Suprapubic skin (tissue), 4 donors: ENCODE measurements around the gene NLN. TPM values are rescaled to one million over a fixed set of nuclear protein-coding genes. Genes with fewer than 3 reads are reported as not detected.

Source experiments
- DNase-seq, 2 donors: peaks; one replicate each; pipeline ENCODE4 v3.0.0-alpha.2; 2019; ENCODE audit warnings: low spot score in 2 of 2
- H3K27ac ChIP-seq: fragments of 200-600 bp; sonication (generic); one replicate; pipeline ENCODE4 v1.5.1; 2019
- H3K27me3 ChIP-seq: fragments of 200-600 bp; sonication (generic); one replicate; pipeline ENCODE4 v1.5.1; 2019
- H3K36me3 ChIP-seq: fragments of 200-600 bp; sonication (generic); one replicate; pipeline ENCODE4 v1.5.1; 2019
- H3K4me1 ChIP-seq: fragments of 200-600 bp; sonication (generic); one replicate; pipeline ENCODE4 v1.5.1; 2019
- H3K4me3 ChIP-seq: fragments of 200-600 bp; sonication (generic); one replicate; pipeline ENCODE4 v1.5.1; 2019; ENCODE audit warnings: mild to moderate bottlenecking
- H3K9me3 ChIP-seq: fragments of 200-600 bp; sonication (generic); one replicate; pipeline ENCODE4 v1.5.1; 2019
- EP300 ChIP-seq: sonication (generic); formaldehyde crosslinking; IDR thresholded peaks from one replicate; pipeline ENCODE4 v1.6.1; 2017; ENCODE audit warnings: antibody characterized with exemption
- POLR2A ChIP-seq, 2 donors: fragments of 450-650 bp; IDR thresholded peaks; one replicate each; pipeline ENCODE4 v1.6.1; 2017; ENCODE audit warnings: antibody characterized with exemption in 2 of 2, mild to moderate bottlenecking in 2 of 2, moderate library complexity in 2 of 2
- POLR2AphosphoS5 ChIP-seq, 3 donors: sonication (generic); formaldehyde crosslinking; IDR thresholded peaks; one replicate each; pipeline ENCODE4 v1.6.1; 2017; ENCODE audit warnings: antibody characterized with exemption in 3 of 3
- WGBS: methylation state at CpG from one replicate; pipeline ENCODE4 v1.1.5; 2018; 5-methylcytosine and 5-hydroxymethylcytosine counted together
- total RNA-seq, 4 donors: library from RNA; depleted of rRNA; stranded (reverse); fragments of >200 nt; gene quantifications; one replicate each; pipeline ENCODE4 v1.1.0, GENCODE V29; 2016
- TF ChIP-seq, protein P1 (sequence below), 2 donors: fragments of 200-600 bp in 1 of 2; fragments of 450-650 bp in 1 of 2; sonication (generic) in 1 of 2; IDR thresholded peaks; one replicate each; pipeline ENCODE4 v1.5.1; 2016 to 2019; ENCODE audit warnings: antibody characterized with exemption in 2 of 2, mild to moderate bottlenecking in 1 of 2, moderate library complexity in 1 of 2

NLN gene
- total RNA-seq, 4 donors from 2014 or later: 6.4 to 17.9 (median 14.0) TPM

DNA sequence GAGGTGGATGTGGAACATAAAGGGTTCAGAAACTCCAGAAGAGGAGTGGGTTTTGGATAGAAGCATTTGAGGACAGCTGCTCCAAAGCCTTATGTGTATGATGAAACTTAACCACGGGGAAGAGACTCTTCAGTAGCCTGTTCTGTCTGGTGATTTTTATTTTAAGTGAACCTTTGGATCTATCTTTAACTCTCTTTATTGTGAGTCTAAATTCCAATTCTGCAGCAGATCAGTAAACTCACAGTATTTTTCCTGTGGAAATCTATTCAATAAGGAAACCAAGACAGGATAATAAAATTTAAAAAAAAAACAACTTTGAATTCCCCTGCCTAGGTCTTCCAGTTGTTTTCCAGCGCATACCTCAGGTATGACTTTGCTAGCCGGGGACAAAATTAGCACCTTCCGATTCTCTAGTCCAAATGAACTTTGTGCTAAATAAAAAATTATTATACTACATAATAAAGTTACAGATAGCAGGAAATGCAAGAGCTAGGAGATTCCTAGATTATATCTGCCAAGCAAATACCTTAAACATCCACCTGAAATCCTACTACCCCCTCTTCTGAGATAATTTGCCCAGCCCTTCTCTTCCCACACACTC lies 101.9 kb downstream of the NLN start:
- no peaks in the 10 kb centered on the region for H3K9me3 ChIP-seq
- TF ChIP-seq, protein P1, sequence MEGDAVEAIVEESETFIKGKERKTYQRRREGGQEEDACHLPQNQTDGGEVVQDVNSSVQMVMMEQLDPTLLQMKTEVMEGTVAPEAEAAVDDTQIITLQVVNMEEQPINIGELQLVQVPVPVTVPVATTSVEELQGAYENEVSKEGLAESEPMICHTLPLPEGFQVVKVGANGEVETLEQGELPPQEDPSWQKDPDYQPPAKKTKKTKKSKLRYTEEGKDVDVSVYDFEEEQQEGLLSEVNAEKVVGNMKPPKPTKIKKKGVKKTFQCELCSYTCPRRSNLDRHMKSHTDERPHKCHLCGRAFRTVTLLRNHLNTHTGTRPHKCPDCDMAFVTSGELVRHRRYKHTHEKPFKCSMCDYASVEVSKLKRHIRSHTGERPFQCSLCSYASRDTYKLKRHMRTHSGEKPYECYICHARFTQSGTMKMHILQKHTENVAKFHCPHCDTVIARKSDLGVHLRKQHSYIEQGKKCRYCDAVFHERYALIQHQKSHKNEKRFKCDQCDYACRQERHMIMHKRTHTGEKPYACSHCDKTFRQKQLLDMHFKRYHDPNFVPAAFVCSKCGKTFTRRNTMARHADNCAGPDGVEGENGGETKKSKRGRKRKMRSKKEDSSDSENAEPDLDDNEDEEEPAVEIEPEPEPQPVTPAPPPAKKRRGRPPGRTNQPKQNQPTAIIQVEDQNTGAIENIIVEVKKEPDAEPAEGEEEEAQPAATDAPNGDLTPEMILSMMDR (IDR thresholded peaks at IDR 0.05): no peak
- TF ChIP-seq EP300: no peak
- no peak for TF ChIP-seq POLR2A (IDR thresholded peaks at IDR 0.05)
- no peak for TF ChIP-seq POLR2AphosphoS5 (IDR thresholded peaks at IDR 0.05)
- H3K36me3 ChIP-seq: no peaks in the 10 kb centered on the region
- WGBS: 35% methylated on average over 4 of the region's 4 CpGs
- no peak overlapping the region for H3K4me3 ChIP-seq
- no peak overlapping the region for H3K27ac ChIP-seq
- H3K4me1 ChIP-seq: peaks cover 10% of the 10 kb centered on the region
- no peak for DNase-seq
- no peaks in the 10 kb centered on the region for H3K27me3 ChIP-seq

DNA sequence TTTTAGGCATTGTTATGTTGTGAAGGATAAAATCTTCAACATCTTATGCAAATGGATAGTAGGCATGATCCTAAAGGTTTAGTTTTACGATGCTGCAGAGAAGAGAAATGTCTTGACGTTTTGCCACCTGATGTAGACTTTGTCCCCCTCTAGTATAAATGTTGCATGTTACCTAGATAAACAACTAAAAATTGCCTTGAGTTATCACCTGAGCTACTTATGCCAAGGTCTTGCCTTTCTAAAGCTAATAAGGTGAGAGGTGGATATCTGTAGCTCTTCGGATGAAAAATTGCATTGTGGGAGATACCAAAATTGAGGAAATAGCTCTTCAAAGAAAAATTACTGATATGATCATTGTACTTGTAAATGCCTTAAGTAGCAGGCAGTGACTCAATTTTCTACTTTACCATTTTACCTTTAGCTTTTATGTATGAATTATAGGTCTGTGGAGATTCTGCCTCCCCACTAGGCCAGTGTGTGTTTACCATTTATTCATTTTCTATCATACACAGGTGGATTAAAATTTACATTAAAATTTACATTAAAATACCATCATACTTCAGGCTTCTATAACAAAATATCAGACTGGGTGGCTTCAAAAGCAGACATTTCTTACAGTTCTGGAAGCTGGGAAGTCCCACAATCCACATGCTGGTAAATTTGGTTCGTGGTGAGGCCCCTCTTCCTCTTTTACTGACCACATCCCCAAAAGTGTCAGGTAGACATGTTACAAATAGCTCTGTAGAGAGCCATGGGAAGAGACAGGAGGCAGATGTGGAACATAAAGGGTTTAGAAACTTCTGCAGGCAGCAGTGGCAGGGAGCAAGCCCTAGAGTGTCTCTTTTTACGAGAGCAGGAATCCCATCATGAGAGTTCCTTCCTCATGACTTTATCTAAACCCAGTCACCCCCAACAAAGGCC lies 103.7 kb downstream of the NLN start:
- Histone ChIP-seq H3K9me3 (no peaks in the 10 kb centered on the region), H3K27ac (no peak overlapping the region), H3K36me3 (no peaks in the 10 kb centered on the region), H3K4me1 (peaks cover 10% of the 10 kb centered on the region), H3K27me3 (no peaks in the 10 kb centered on the region), H3K4me3 (no peak overlapping the region)
- no peak for DNase-seq
- TF ChIP-seq POLR2AphosphoS5 (IDR thresholded peaks at IDR 0.05) (no peak), POLR2A (IDR thresholded peaks at IDR 0.05) (no peak), EP300 (no peak)
- TF ChIP-seq, protein P1 (IDR thresholded peaks at IDR 0.05): no peak
- 91% methylated on average over 5 of the region's 5 CpGs for WGBS

DNA sequence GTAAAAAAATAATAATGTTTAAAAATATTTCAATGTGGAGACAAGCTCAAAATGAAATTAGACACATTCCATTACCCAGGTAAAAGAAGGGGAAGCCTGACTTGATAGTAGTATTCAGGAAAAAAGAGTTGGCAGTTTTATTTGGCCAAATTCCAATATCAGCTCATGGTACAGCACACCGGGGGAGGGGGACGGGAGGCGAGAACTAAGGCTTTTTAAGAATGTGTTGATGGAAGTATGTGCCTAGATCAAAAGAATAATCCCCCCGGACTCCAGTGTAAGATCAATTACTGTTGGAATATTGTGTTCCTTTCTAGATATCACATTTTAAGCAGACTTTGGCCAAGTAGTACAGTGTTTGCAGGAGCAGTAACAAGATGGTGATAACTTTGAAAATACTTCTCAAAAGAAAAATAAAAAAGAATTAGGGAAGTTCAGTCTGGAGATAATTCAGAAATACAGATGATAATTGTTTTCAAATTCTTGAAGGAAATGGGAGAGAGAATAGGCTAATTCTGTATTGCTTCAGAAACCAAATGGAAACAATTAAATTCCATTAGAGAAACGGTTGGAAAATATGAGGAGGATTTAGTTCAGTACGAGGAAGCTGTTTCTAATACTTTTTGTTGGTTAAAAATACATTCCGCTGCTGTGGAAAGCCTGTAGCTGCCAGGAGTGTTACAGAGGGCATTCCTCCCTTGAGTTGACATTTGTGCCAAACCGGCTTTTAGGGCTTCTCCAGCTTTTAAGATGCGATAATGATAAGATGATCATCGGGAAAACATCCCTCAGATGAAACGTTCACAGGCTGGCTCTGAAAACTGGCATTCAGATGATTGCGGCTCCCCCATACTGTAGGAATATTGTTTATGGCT lies 106.3 kb downstream of the NLN start:
- Histone ChIP-seq H3K4me3 (no peak overlapping the region), H3K27me3 (no peaks in the 10 kb centered on the region), H3K36me3 (no peaks in the 10 kb centered on the region), H3K4me1 (peaks cover 8% of the 10 kb centered on the region), H3K27ac (peak overlapping the region; percentile 41), H3K9me3 (no peaks in the 10 kb centered on the region)
- 43% methylated on average over 12 of the region's 12 CpGs for WGBS
- no peak for DNase-seq
- TF ChIP-seq POLR2A (IDR thresholded peaks at IDR 0.05) (no peak), EP300 (no peak), POLR2AphosphoS5 (IDR thresholded peaks at IDR 0.05) (no peak)
- TF ChIP-seq, protein P1 (IDR thresholded peaks at IDR 0.05): no peak

DNA sequence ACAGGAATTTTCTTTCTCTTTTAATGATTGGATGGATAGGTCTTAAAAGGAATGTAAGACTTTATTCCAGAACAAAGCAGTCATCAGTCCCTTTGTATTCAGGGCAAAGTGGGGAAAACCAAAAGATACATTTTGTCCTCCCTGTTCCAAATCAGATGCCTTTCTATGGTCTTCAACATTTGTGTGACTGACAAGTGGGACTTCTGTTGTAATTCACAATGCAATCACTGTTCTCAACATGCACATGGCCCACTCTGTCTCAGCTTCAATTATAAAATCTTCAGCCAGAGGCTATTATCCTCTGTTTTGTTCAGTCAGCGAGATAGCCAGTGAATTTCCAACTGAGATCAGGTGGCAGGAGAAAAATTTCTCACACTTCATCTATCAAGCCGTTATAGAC lies 108.9 kb downstream of the NLN start:
- no peak for DNase-seq
- H3K27me3 ChIP-seq: no peaks in the 10 kb centered on the region
- H3K27ac ChIP-seq: no peak overlapping the region
- TF ChIP-seq, protein P1 (IDR thresholded peaks at IDR 0.05): no peak
- TF ChIP-seq EP300: no peak
- TF ChIP-seq POLR2A (IDR thresholded peaks at IDR 0.05): no peak
- no peak for TF ChIP-seq POLR2AphosphoS5 (IDR thresholded peaks at IDR 0.05)
- peaks cover 6% of the 10 kb centered on the region for H3K4me1 ChIP-seq
- no peaks in the 10 kb centered on the region for H3K9me3 ChIP-seq
- WGBS: 90% methylated on average over 2 of the region's 2 CpGs
- no peak overlapping the region for H3K4me3 ChIP-seq
- no peaks in the 10 kb centered on the region for H3K36me3 ChIP-seq
